Esophagus squamous epithelium (tissue), 4 donors: Measurements from ENCODE around the gene OSBPL10.

ENCODE experiments used
- CTCF ChIP-seq, 6 experiments: fragments of 450-650 bp in 4 of 6; fragments of 200-600 bp in 2 of 6; sonication (generic) in 2 of 6; IDR thresholded peaks; one replicate each; pipeline ENCODE4 v1.5.1; 2016 to 2019; ENCODE audit warnings: antibody characterized with exemption in 6 of 6, mild to moderate bottlenecking in 4 of 6, moderate library complexity in 4 of 6
- POLR2A ChIP-seq, 4 donors: fragments of 450-650 bp; IDR thresholded peaks; one replicate each; pipeline ENCODE4 v1.6.1; 2017; ENCODE audit warnings: antibody characterized with exemption in 4 of 4, mild to moderate bottlenecking in 4 of 4, moderate library complexity in 3 of 4

GRCh38 chr3:31695280-31696008, 285.6 kb downstream of the OSBPL10 start:
- TF ChIP-seq CTCF (IDR thresholded peaks at IDR 0.05) (peak in 2 of 6 experiments; percentile 15 to 32), POLR2A (IDR thresholded peaks at IDR 0.05) (no peak)
